CD4-positive, alpha-beta memory T cell (primary cell): ENCODE results near the gene TRIM47. TPM values are rescaled to one million over a fixed set of nuclear protein-coding genes. Genes with fewer than 3 reads are reported as not detected.

ENCODE experiments used
- CTCF ChIA-PET: fragments of 350-600 bp; sonication (Branson Sonifier 250); formaldehyde crosslinking; loops from one replicate; lab custom pipeline; 2021; ENCODE audit warnings: inconsistent platforms; ENCODE audit not compliant: partially characterized antibody; lab: Charles Lee
- POLR2A ChIA-PET: fragments of 350-600 bp; sonication (Branson Sonifier 250); formaldehyde crosslinking; loops from one replicate; lab custom pipeline; 2021; ENCODE audit not compliant: partially characterized antibody; lab: Charles Lee
- DNase-seq, 5 donors: peaks; one replicate each; pipeline versions ENCODE4 v3.0.0 to v3.0.0-alpha.2; 2020 to 2022; ENCODE audit warnings: mixed read lengths in 1 of 5
- H3K27ac ChIP-seq: one replicate; pipeline ENCODE4 v1.7.0; 2013; ENCODE audit warnings: low read depth, low read length
- H3K27me3 ChIP-seq: 2 replicates; pipeline ENCODE4 v1.7.0; 2013; ENCODE audit warnings: mild to moderate bottlenecking, low read length, moderate library complexity; ENCODE audit not compliant: insufficient read depth
- H3K36me3 ChIP-seq: 2 replicates; pipeline ENCODE4 v1.7.0; 2013; ENCODE audit warnings: mild to moderate bottlenecking, low read length, moderate library complexity; ENCODE audit not compliant: insufficient read depth
- H3K4me1 ChIP-seq: 2 replicates; pipeline ENCODE4 v1.7.0; 2013; ENCODE audit warnings: mild to moderate bottlenecking, low read length, moderate library complexity; ENCODE audit not compliant: insufficient read depth
- H3K4me3 ChIP-seq, 2 donors: one replicate each; pipeline ENCODE4 v1.7.0; 2013; ENCODE audit warnings: low read length in 2 of 2, mild to moderate bottlenecking in 1 of 2
- H3K9me3 ChIP-seq, 2 donors: one replicate each; pipeline ENCODE4 v1.7.0; 2013; ENCODE audit warnings: low read length in 2 of 2, control low read depth in 1 of 2; ENCODE audit not compliant: control insufficient read depth in 1 of 2
- H3K27ac Mint-ChIP-seq, 7 donors: one replicate each; pipeline ENCODE4 v1.8.0; 2020 to 2021; ENCODE audit warnings: mixed read lengths in 7 of 7, mild to moderate bottlenecking in 6 of 7, inconsistent platforms in 3 of 7, moderate library complexity in 3 of 7
- H3K27me3 Mint-ChIP-seq, 2 donors: one replicate each; pipeline ENCODE4 v1.8.0; 2020 to 2021; ENCODE audit warnings: mixed read lengths in 2 of 2
- H3K36me3 Mint-ChIP-seq, 2 donors: one replicate each; pipeline ENCODE4 v1.8.0; 2020 to 2021; ENCODE audit warnings: mixed read lengths in 2 of 2, inconsistent platforms in 1 of 2, mild to moderate bottlenecking in 1 of 2
- H3K4me1 Mint-ChIP-seq, 4 donors: one replicate each; pipeline ENCODE4 v1.8.0; 2020 to 2021; ENCODE audit warnings: mixed read lengths in 4 of 4, mild to moderate bottlenecking in 1 of 4
- H3K4me3 Mint-ChIP-seq, 8 donors: one replicate each; pipeline ENCODE4 v1.8.0; 2020 to 2021; ENCODE audit warnings: mixed read lengths in 8 of 8, mild to moderate bottlenecking in 7 of 8, moderate library complexity in 6 of 8, inconsistent platforms in 3 of 8
- H3K9me3 Mint-ChIP-seq, 8 donors: one replicate each; pipeline ENCODE4 v1.8.0; 2020 to 2021; ENCODE audit warnings: mixed read lengths in 8 of 8, mild to moderate bottlenecking in 5 of 8, inconsistent platforms in 3 of 8, moderate library complexity in 1 of 8
- intact Hi-C: fragments of 100-400 bp; cut with micrococcal nuclease; formaldehyde crosslinking; loops from one replicate; pipeline ENCODE4 v1.15.1; 2023
- polyA plus RNA-seq, 2 donors: library from polyadenylated mRNA; unstranded; fragments of 300-500 nt; fragmentation: Illumina TruSeq; gene quantifications; one replicate each; pipeline ENCODE4 v1.2.3, GENCODE V29; 2021
- total RNA-seq, 2 experiments: library from RNA; stranded (reverse); gene quantifications; one replicate each; pipeline ENCODE4 v1.2.3, GENCODE V29; 2021

The TRIM47 gene
- total and polyA plus RNA-seq, 4 experiments from 2014 or later = 11.2 to 26.8 (median 20.0) TPM

DNA sequence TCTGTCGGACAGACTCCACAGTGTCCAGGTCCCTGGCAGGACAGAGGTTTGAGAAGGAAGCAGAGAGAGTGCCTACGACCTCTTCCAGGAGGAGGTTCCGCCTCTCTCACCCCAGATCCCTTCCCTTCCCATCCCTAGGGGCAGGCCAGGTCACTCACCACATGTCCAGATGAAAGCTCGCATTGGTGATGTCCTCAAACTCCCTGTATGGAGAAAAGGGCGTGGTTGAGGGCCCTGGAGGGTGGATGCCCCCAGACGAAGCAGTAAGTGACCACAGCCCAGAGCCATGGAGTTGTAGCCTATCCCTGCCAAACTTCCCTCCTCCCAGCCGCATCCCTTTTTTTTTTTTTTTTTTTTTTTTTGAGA is 37.6 kb downstream of the TRIM47 start:
- no peaks in the 10 kb centered on the region for H3K27me3 ChIP-seq
- peaks cover 34% of the 10 kb centered on the region for H3K4me1 ChIP-seq
- no peak for DNase-seq
- POLR2A ChIA-PET = interaction anchor here (0.7 to 26.2 kb wide), 6 partner anchors 8 to 61 kb away, joined by 3 to 556 read pairs (median 6); partner anchors contain the start of gene UNK
- Mint-ChIP-seq H3K27ac (peak overlapping the region in 1 of 7 donors; percentile 52), H3K27me3 (no peaks in the 10 kb centered on the region), H3K4me3 (peak overlapping the region in 2 of 8 donors; percentile 20 to 49), H3K9me3 (no peaks in the 10 kb centered on the region), H3K4me1 (peaks cover 2 to 24% (median 10%) of the 10 kb centered on the region in 4 donors), H3K36me3 (peaks cover 11 to 40% of the 10 kb centered on the region in 2 donors)
- intact Hi-C loops = no loop called here
- CTCF ChIA-PET = interaction anchor here (0.6 to 2.2 kb wide), 3 partner anchors 10 to 58 kb away, joined by 3 to 6 read pairs (median 4); no protein-coding TSS in a partner anchor
- no peak overlapping the region for H3K4me3 ChIP-seq
- peaks cover 30% of the 10 kb centered on the region for H3K36me3 ChIP-seq
- H3K9me3 ChIP-seq = no peaks in the 10 kb centered on the region
- no peak overlapping the region for H3K27ac ChIP-seq

DNA sequence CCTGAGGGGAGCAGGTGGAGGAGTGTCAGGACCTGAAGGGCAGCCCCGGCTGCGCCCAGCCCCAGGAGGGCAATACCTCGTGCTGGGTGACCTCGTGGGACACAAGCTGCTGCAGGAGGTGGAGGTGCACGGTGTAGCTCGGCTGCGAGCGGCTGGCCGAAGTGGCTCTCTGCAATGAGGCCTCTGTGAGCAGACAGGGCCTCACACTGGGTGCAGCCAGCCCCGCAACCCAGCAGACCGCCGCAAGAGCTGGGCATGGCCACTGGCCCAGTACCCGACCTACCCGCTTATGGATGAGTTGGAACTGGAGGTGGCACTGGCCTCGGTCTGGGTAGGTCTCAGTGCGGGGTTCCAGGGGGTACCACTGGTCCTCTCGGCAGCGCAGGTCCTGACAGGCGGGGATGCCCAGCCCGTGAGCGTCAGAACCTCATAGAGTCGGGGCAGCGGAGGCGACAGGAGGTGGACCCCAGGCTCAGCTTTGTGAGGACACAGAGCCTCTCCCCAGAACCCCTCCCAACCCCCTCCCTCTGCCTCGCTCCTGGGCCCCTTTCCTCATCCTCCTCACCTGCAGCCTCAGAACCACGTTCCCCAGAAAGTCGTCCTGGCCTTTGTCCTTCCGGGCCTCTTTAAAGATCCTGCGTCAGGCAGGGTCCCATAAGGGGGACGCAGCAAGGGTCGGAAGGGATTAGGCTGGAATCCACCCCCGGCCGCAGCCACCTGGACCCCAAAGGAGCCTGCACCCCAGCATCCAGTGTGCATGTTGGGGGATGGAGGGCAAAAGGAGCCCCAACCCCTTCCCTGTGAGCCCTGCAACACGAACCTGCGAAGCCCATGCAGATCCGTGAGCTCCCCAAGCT is 38.2 kb downstream of the TRIM47 start:
- peaks cover 36% of the 10 kb centered on the region for H3K36me3 ChIP-seq
- Mint-ChIP-seq H3K4me3 (peak overlapping the region in 1 of 8 donors; percentile 57), H3K9me3 (no peaks in the 10 kb centered on the region), H3K36me3 (peaks cover 11 to 37% of the 10 kb centered on the region in 2 donors), H3K4me1 (peaks cover under 1 to 18% (median 8%) of the 10 kb centered on the region in 4 donors), H3K27ac (no peak overlapping the region), H3K27me3 (no peaks in the 10 kb centered on the region)
- H3K4me3 ChIP-seq = no peak overlapping the region
- intact Hi-C loops = no loop called here
- ChIA-PET POLR2A (interaction anchor here (0.7 to 26.2 kb wide), 6 partner anchors 14 to 60 kb away, joined by 3 to 556 read pairs (median 6); partner anchors contain the start of genes TRIM65 and UNK), CTCF (interaction anchor here (0.7 to 2.2 kb wide), 5 partner anchors 21 to 92 kb away, joined by 3 to 6 read pairs (median 5); no protein-coding TSS in a partner anchor)
- H3K9me3 ChIP-seq = no peaks in the 10 kb centered on the region
- H3K27ac ChIP-seq = peak overlapping the region; percentile 6
- DNase-seq = no peak
- no peaks in the 10 kb centered on the region for H3K27me3 ChIP-seq
- H3K4me1 ChIP-seq = peaks cover 31% of the 10 kb centered on the region

DNA sequence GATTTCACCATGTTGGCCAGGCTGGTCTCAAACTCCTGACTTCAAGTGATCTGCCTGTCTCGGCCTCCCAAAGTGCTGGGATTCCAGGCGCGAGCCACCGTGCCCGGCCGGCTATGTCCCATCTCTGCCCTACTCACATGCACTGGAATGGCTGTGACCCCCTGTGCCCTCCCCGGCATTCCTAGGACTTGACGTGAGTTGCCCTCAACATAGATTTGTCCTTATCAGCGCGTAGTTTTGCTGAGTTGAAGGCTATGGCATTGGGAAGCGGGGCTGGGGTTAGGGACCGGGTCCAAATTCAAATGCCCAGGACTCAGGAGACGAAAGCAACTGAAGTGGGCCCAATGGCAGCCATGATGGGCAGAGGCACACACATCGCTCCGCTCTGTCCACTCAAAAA is 40.0 kb downstream of the TRIM47 start:
- peaks cover 15 to 44% of the 10 kb centered on the region in 2 donors for H3K36me3 Mint-ChIP-seq
- peaks cover 37% of the 10 kb centered on the region for H3K4me1 ChIP-seq
- no peak overlapping the region for H3K4me3 ChIP-seq
- no peak overlapping the region for H3K4me3 Mint-ChIP-seq
- peak overlapping the region in 3 of 7 donors; percentile 35 to 75 (median 53) for H3K27ac Mint-ChIP-seq
- no peaks in the 10 kb centered on the region for H3K9me3 ChIP-seq
- peaks cover 53% of the 10 kb centered on the region for H3K36me3 ChIP-seq
- H3K9me3 Mint-ChIP-seq = no peaks in the 10 kb centered on the region
- peaks cover 8 to 25% (median 18%) of the 10 kb centered on the region in 4 donors for H3K4me1 Mint-ChIP-seq
- ChIA-PET POLR2A (interaction anchor here (26.2 kb wide), 1 partner anchor 58 kb away, joined by 556 read pairs; the partner anchor contains the start of gene UNK), CTCF (interaction anchor here (1.2 to 2.2 kb wide), 3 partner anchors 46 to 85 kb away, joined by 5 to 6 read pairs (median 5); no protein-coding TSS in a partner anchor)
- H3K27me3 ChIP-seq = no peaks in the 10 kb centered on the region
- intact Hi-C loops = no loop called here
- no peaks in the 10 kb centered on the region for H3K27me3 Mint-ChIP-seq
- DNase-seq = no peak
- H3K27ac ChIP-seq = no peak overlapping the region

DNA sequence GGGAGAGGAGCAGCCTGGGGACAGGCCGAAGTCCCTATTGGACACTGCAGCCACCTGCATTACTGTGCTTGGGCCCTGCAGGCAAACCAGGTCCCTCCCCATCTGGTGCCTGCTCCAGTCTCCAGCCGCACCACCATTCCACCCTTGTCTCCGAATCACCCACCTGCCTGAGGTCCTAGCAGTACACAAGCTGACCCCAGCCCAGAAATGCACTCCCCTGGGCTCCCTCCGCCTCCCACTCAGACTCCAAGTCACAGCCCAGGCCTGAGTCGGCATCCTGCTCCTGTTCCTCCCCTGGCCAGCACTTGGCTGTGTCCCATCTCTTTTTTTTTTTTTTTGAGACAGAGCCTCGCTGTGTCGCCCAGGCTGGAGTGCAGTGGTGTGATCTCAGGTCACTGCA is 40.5 kb downstream of the TRIM47 start:
- no peaks in the 10 kb centered on the region for H3K9me3 Mint-ChIP-seq
- H3K9me3 ChIP-seq = no peaks in the 10 kb centered on the region
- ChIA-PET POLR2A (interaction anchor here (3.4 to 26.2 kb wide), 2 partner anchors 17 to 58 kb away, joined by 19 to 556 read pairs; partner anchors contain the start of genes UNK and WBP2), CTCF (interaction anchor here (0.6 to 0.9 kb wide), 2 partner anchors 8 to 10 kb away, joined by 3 to 4 read pairs; no protein-coding TSS in a partner anchor)
- no peaks in the 10 kb centered on the region for H3K27me3 Mint-ChIP-seq
- intact Hi-C loops = no loop called here
- no peak for DNase-seq
- peaks cover 19 to 41% of the 10 kb centered on the region in 2 donors for H3K36me3 Mint-ChIP-seq
- peaks cover 40% of the 10 kb centered on the region for H3K4me1 ChIP-seq
- H3K4me3 ChIP-seq = no peak overlapping the region
- no peaks in the 10 kb centered on the region for H3K27me3 ChIP-seq
- H3K27ac Mint-ChIP-seq = peak overlapping the region in 5 of 7 donors; percentile 32 to 80 (median 52)
- H3K4me1 Mint-ChIP-seq = peaks cover 13 to 30% (median 20%) of the 10 kb centered on the region in 4 donors
- peak overlapping the region; percentile 2 for H3K27ac ChIP-seq
- peak overlapping the region in 2 of 8 donors; percentile 25 to 45 for H3K4me3 Mint-ChIP-seq
- peaks cover 54% of the 10 kb centered on the region for H3K36me3 ChIP-seq

DNA sequence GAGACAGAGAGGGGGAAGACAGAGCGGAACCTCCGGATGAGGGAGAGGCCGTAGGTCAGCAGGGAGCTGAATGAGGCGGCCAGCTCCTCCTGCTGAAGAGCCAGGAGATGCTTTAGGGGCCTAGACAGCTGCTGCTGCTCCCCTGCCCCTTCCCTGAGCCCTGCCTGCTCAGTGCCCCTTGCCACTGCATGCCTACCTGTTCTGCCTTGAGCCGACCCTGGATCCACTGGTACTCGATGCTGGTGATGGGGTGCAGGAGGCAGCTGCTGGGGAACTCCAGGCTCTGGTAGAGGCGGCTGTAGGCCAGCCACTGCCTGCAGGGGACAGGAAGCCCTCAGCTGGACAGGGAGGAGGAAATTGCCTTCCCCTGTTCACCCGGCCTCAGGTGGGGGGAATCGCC is 41.8 kb downstream of the TRIM47 start:
- CTCF ChIA-PET = interaction anchor here (1.0 kb wide), 1 partner anchor 41 kb away, joined by 3 read pairs; no protein-coding TSS in a partner anchor
- DNase-seq = no peak
- H3K4me3 ChIP-seq = no peak overlapping the region
- no peaks in the 10 kb centered on the region for H3K27me3 ChIP-seq
- no peaks in the 10 kb centered on the region for H3K9me3 Mint-ChIP-seq
- POLR2A ChIA-PET = interaction anchor here (3.4 to 26.2 kb wide), 3 partner anchors 9 to 56 kb away, joined by 19 to 556 read pairs (median 80); partner anchors contain the start of genes UNC13D, UNK and WBP2
- peaks cover 54% of the 10 kb centered on the region for H3K36me3 ChIP-seq
- intact Hi-C loops = no loop called here
- no peaks in the 10 kb centered on the region for H3K9me3 ChIP-seq
- H3K36me3 Mint-ChIP-seq = peaks cover 20 to 50% of the 10 kb centered on the region in 2 donors
- peaks cover 41% of the 10 kb centered on the region for H3K4me1 ChIP-seq
- H3K27ac ChIP-seq = peak overlapping the region; percentile 15
- no peaks in the 10 kb centered on the region for H3K27me3 Mint-ChIP-seq
- H3K27ac Mint-ChIP-seq = peak overlapping the region in 2 of 7 donors; percentile 42 to 77
- no peak overlapping the region for H3K4me3 Mint-ChIP-seq
- peaks cover 19 to 38% (median 27%) of the 10 kb centered on the region in 4 donors for H3K4me1 Mint-ChIP-seq

DNA sequence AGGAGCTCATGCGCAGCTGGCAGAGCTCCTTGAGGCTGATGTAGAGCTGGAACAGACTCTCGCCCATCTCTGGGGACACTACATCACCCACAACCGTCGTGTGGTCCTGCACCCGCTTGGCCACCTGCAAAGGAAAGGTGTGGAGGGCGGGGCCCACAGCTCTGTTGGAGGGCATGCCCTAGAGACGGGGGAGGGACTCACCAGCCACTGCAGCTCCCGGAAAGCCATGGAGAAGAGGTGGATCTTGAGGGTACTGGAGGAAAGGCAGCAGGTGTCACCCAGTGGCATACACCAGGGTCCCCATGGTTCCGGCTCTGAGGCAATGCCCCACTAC is 42.8 kb downstream of the TRIM47 start:
- peaks cover 36% of the 10 kb centered on the region for H3K4me1 ChIP-seq
- Mint-ChIP-seq H3K27me3 (no peaks in the 10 kb centered on the region), H3K4me1 (peaks cover 19 to 42% (median 27%) of the 10 kb centered on the region in 4 donors), H3K9me3 (no peaks in the 10 kb centered on the region), H3K4me3 (no peak overlapping the region), H3K36me3 (peaks cover 20 to 51% of the 10 kb centered on the region in 2 donors), H3K27ac (peak overlapping the region in 2 of 7 donors; percentile 51 to 63)
- ChIA-PET POLR2A (interaction anchor here (0.7 to 26.2 kb wide), 4 partner anchors 10 to 56 kb away, joined by 3 to 556 read pairs (median 50); partner anchors contain the start of genes UNC13D, UNK and WBP2), CTCF (interaction anchor here (1.0 to 1.4 kb wide), 3 partner anchors 8 to 20 kb away, joined by 3 to 4 read pairs (median 3); partner anchors contain the start of gene WBP2)
- DNase-seq = no peak
- no peaks in the 10 kb centered on the region for H3K27me3 ChIP-seq
- H3K9me3 ChIP-seq = no peaks in the 10 kb centered on the region
- peaks cover 57% of the 10 kb centered on the region for H3K36me3 ChIP-seq
- intact Hi-C loops = no loop called here
- no peak overlapping the region for H3K27ac ChIP-seq
- H3K4me3 ChIP-seq = no peak overlapping the region
